Activated CD8-positive, alpha-beta memory T cell treated with anti-CD3 and anti-CD28 coated beads, Interleukin-2, amount 10 ng/mL, durations not matched to agents 7 days and 5 days (primary cell): ENCODE data around the gene TLR4. TPM values are rescaled to one million over a fixed set of nuclear protein-coding genes. Genes with fewer than 3 reads are reported as not detected.

ENCODE experiments used
- ATAC-seq: fragments of 150-1000 bp; cut with Tn5 transposase; one replicate; pipeline ENCODE4 v1.10.0; 2021; ENCODE audit warnings: moderate library complexity
- CTCF ChIA-PET: fragments of 350-600 bp; sonication (Branson Sonifier 250); formaldehyde crosslinking; loops from one replicate; lab custom pipeline; 2021; ENCODE audit warnings: antibody characterized with exemption; lab: Charles Lee
- DNase-seq: peaks from one replicate; pipeline ENCODE4 v3.0.0-alpha.2; 2020
- H3K27ac Mint-ChIP-seq: one replicate; pipeline ENCODE4 v1.8.0; 2021; ENCODE audit warnings: mild to moderate bottlenecking, mixed read lengths
- H3K27me3 Mint-ChIP-seq: one replicate; pipeline ENCODE4 v1.8.0; 2021; ENCODE audit warnings: mixed read lengths
- H3K36me3 Mint-ChIP-seq: one replicate; pipeline ENCODE4 v1.8.0; 2021; ENCODE audit warnings: mild to moderate bottlenecking, mixed read lengths
- H3K4me1 Mint-ChIP-seq: one replicate; pipeline ENCODE4 v1.8.0; 2021; ENCODE audit warnings: mixed read lengths
- H3K4me3 Mint-ChIP-seq: one replicate; pipeline ENCODE4 v1.8.0; 2021; ENCODE audit warnings: mild to moderate bottlenecking, moderate library complexity, mixed read lengths
- H3K9me3 Mint-ChIP-seq: one replicate; pipeline ENCODE4 v1.8.0; 2022; ENCODE audit warnings: low read depth, mixed read lengths
- total RNA-seq, 2 experiments: library from RNA; stranded (reverse); gene quantifications; one replicate each; pipeline ENCODE4 v1.2.3, GENCODE V29; 2021

Gene TLR4
- total RNA-seq, 2 experiments from 2014 or later = not detected

DNA sequence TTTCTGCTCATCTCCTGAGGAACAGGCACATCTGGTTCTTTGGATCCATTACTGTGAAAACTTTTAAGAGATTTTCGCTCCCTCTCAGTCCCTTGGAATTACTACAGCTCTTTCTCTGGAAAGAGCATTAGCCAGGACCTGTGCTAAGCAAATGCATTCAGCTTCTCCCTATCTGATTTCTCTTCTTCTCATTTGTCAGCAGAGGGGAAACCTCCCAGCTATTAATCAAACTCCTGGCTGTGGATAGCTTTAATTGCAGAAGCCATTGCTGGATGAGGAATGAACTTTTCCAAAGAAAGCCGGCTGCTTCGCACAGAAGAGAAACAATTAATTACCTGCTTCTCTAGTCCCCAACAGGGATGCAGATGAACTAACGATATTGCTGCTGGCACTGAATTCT, 37.9 kb downstream of the TLR4 start:
- H3K27ac Mint-ChIP-seq = no peak overlapping the region

DNA sequence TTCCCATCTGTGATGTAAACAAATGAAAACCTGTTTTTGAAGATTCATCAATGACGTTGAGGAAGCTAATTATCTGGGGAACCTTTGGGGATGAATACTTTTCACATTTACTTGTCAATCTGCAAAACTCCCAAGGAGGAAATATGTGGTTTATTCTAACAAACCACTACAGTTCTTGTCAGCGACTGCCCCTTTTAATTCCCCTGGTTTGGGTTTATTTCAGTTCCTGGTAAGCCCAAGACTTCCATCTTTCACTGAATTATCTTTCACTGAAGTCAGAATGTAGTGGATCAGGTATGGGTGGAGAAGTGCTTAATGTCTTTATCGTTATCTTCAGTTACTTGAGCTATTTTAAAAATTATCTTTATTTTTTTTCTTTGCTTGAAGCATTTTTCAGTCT, 40.2 kb downstream of the TLR4 start:
- CTCF ChIA-PET = no interaction called here
- Mint-ChIP-seq H3K27ac (no peak overlapping the region), H3K27me3 (peaks cover 52% of the 10 kb centered on the region), H3K4me1 (peaks cover 16% of the 10 kb centered on the region), H3K36me3 (peaks cover 2% of the 10 kb centered on the region), H3K9me3 (no peaks in the 10 kb centered on the region), H3K4me3 (peak overlapping the region; percentile 53)
- DNase-seq (no peak), ATAC-seq (no peak)

More for the DNA sequence above, 37.9 kb downstream of the TLR4 start:
- Mint-ChIP-seq H3K4me1 (peaks cover 16% of the 10 kb centered on the region), H3K36me3 (peaks cover 2% of the 10 kb centered on the region), H3K9me3 (no peaks in the 10 kb centered on the region), H3K27me3 (peaks cover 49% of the 10 kb centered on the region), H3K4me3 (no peak overlapping the region)
- ATAC-seq (no peak), DNase-seq (no peak)
- CTCF ChIA-PET = no interaction called here

DNA sequence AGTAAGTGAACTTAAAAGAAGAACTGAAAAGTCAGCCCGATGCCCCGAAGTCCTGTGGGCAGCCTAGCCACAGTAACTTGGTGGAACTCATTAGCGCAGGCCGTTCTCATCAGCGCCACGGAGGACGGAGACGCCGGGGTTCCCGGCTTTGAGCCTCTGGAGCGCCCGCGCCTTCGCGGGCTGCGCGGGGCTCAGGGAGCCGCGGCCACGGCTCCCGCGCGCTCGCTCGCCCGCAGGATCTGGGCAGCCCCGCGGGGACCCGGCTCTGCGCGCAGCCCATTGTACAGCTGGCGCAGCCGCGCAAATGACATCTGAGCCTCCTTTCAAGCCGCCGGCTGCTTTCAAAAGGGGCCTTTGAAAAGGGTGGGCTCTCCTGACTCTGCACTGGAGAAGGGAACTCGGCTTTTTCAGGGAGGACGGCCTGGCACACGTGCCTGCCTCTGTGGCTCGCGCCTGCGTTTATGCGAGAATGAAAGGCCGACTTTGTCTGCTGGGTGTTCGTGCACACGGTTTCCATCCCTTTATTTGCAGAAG, 40.7 kb downstream of the TLR4 start:
- DNase-seq (no peak), ATAC-seq (peak; percentile 47)
- H3K27ac Mint-ChIP-seq = peak overlapping the region; percentile 54
- CTCF ChIA-PET = no interaction called here
- no peaks in the 10 kb centered on the region for H3K9me3 Mint-ChIP-seq
- H3K4me1 Mint-ChIP-seq = peaks cover 16% of the 10 kb centered on the region
- peaks cover 2% of the 10 kb centered on the region for H3K36me3 Mint-ChIP-seq
- peaks cover 52% of the 10 kb centered on the region for H3K27me3 Mint-ChIP-seq
- peak overlapping the region; percentile 53 for H3K4me3 Mint-ChIP-seq

DNA sequence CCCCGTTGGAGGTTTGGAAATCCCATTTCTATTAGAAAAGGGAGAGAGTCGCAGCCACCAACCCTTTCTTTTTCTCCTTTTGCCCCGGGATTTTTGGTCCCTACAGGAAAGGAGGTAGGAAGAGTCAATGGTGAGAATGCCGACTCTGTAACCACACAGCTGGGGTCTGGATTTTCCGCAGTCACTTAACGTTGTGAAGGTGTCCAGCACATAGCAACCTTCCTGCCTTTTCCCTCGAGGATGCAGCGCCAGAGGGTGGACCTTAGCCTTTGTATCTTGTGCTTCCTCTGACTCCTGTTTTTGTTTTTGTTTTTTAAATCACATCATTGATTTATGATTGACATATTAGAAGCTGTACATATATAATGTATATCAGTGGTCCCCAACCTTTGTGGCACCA, 41.4 kb downstream of the TLR4 start:
- H3K36me3 Mint-ChIP-seq = peaks cover 2% of the 10 kb centered on the region
- H3K4me3 Mint-ChIP-seq = no peak overlapping the region
- no peak overlapping the region for H3K27ac Mint-ChIP-seq
- peaks cover 56% of the 10 kb centered on the region for H3K27me3 Mint-ChIP-seq
- H3K9me3 Mint-ChIP-seq = no peaks in the 10 kb centered on the region
- CTCF ChIA-PET = no interaction called here
- no peak for ATAC-seq
- peaks cover 16% of the 10 kb centered on the region for H3K4me1 Mint-ChIP-seq
- no peak for DNase-seq

DNA sequence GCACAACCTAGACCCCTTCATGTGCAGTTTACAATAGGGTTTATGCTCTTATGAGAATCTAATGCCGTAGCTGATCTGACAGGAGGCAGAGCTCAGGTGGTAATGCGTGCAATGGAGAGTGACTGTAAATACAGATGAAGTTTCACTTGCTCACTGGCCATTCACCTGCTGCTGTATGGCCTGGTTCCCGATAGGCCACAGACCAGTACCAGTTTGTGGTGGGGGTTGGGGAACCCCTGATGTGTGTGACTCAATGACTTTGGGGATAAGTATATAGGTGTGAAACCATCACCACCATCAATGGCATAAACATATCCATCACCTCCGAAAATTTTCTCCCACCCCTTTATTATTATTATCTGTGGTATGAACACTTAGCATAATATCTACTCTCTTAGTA, 42.1 kb downstream of the TLR4 start:
- peaks cover 58% of the 10 kb centered on the region for H3K27me3 Mint-ChIP-seq
- H3K36me3 Mint-ChIP-seq = peaks cover 2% of the 10 kb centered on the region
- DNase-seq = no peak
- H3K27ac Mint-ChIP-seq = no peak overlapping the region
- H3K9me3 Mint-ChIP-seq = no peaks in the 10 kb centered on the region
- CTCF ChIA-PET = no interaction called here
- ATAC-seq = no peak
- peaks cover 16% of the 10 kb centered on the region for H3K4me1 Mint-ChIP-seq
- H3K4me3 Mint-ChIP-seq = no peak overlapping the region

DNA sequence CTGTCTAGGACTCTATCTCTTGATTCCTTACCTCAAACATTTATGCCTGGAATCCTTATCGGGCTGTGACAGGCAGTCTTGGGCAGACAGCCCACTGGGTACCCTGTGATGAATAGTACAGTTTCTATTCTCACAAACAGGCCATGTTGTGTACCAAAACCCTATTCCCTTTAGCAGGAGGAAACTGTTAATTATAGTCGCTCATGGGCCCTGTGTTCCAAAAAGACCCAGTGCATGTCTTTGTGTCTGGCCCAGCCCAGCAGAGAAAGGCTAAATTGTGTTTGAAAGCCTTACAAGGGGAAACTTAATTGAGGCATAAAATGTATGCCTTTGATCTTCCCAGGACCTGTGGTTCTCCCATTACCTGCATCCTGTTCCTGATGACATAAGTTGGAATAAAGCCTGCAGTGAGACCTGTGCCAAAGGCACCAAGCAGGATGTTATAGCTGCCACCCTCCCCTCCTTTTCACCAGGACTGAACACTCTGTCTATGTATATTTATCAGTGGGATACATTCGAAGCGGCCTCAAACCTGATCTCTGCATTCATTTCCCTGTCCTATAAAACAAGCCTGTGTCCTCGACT, 43.3 kb downstream of the TLR4 start:
- Mint-ChIP-seq H3K27me3 (peaks cover 54% of the 10 kb centered on the region), H3K4me3 (no peak overlapping the region), H3K9me3 (no peaks in the 10 kb centered on the region), H3K4me1 (peaks cover 16% of the 10 kb centered on the region), H3K27ac (no peak overlapping the region), H3K36me3 (peaks cover 2% of the 10 kb centered on the region)
- CTCF ChIA-PET = no interaction called here
- DNase-seq (no peak), ATAC-seq (no peak)

DNA sequence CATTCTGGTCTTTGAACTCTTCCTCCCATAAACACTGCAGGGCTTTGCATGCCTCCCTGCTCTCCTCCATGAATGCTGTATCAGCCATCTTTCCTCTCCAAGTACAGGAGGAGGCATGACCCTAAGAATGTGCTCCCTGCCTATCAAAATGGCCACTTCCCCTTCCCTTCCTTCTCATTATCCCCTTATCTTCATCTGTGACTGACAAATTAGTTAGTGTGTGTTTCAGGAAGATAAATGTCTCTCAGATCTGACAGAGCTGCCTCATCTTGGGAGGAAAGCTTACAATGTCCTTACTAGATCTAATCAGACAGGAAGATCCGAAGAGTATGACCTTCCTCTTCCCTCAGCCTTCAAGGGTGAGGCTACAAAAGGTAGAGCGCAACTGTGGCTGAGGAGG, 46.2 kb downstream of the TLR4 start:
- CTCF ChIA-PET = no interaction called here
- no peak for DNase-seq
- no peak for ATAC-seq
- H3K9me3 Mint-ChIP-seq = no peaks in the 10 kb centered on the region
- no peak overlapping the region for H3K27ac Mint-ChIP-seq
- H3K27me3 Mint-ChIP-seq = peaks cover 36% of the 10 kb centered on the region
- no peaks in the 10 kb centered on the region for H3K36me3 Mint-ChIP-seq
- peaks cover 2% of the 10 kb centered on the region for H3K4me1 Mint-ChIP-seq
- H3K4me3 Mint-ChIP-seq = no peak overlapping the region

DNA sequence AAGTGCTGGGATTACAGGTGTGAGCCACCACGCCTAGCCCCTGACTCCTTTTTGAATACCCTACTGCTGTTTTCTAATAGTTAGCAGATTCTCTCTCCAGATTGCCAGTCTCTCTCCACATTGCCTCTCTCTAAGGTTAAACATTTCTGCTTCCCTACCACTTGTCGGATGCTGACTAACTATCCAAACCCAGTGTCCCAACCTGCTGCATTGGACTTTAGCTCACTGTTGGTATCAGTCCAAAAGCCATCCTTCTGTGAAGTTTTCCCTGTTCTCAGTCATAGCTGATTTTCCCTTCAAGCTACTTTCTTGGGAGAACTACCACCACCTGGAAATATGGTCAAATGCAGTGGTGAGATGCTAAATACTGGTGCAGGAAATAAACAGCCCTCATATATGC, 48.7 kb downstream of the TLR4 start:
- DNase-seq = no peak
- Mint-ChIP-seq H3K9me3 (no peaks in the 10 kb centered on the region), H3K27ac (no peak overlapping the region), H3K4me3 (no peak overlapping the region), H3K4me1 (no peaks in the 10 kb centered on the region), H3K27me3 (peaks cover 25% of the 10 kb centered on the region), H3K36me3 (no peaks in the 10 kb centered on the region)
- no peak for ATAC-seq
- CTCF ChIA-PET = no interaction called here

DNA sequence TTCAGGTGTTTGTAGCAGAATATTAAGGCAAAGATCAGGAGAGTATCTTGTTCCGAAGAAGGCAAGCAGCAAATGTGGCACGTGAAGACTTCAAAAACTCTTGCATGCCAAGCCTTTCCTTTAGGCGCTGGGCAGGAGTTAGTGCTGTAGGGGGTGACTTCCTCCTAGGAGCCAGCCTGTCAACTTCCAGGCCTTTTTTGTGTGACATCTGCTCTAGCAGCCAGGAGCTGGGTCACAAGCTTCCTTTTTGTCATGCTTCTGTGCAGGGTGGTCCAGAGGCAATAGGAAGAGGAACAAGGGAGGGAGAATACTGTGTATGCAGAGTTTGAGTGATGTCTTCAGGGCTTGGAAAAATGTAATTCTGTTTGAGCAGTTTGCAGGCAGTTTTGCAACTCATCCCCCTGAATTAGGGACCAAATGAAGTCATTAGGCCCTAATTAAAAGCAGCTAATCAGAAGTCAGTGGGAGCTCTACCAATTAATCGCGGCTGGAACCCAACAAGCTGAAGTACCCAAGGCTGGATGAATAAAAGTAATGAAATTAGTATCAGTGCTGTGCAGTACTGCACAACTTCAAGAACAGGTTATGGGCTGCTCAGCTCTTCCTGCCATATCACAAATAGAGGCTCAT, 53.5 kb downstream of the TLR4 start:
- DNase-seq (no peak), ATAC-seq (no peak)
- no peaks in the 10 kb centered on the region for H3K36me3 Mint-ChIP-seq
- no peak overlapping the region for H3K4me3 Mint-ChIP-seq
- no peaks in the 10 kb centered on the region for H3K9me3 Mint-ChIP-seq
- H3K27ac Mint-ChIP-seq = no peak overlapping the region
- peaks cover 23% of the 10 kb centered on the region for H3K27me3 Mint-ChIP-seq
- CTCF ChIA-PET = no interaction called here
- peaks cover under 1% of the 10 kb centered on the region for H3K4me1 Mint-ChIP-seq

DNA sequence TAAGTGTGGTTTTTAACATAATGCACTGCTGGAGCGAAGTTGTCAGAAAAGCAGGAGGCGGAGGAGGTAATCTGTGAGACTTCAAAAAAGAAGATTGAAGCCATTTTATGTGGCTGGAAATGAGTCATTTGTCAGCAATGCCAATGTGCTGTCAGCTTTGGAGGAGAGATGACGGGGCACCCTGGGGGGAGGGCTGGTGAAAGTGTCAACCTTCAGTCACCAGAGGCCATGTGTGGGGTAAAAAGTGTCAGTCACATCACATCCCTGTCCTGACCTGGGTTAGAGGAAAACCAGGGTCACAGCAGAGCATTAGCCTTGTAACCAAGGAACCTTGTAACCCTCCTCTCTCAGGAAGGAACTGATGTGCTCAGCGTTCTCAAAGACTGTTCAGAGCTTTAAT, 59.1 kb downstream of the TLR4 start:
- Mint-ChIP-seq H3K4me1 (peaks cover 7% of the 10 kb centered on the region), H3K9me3 (no peaks in the 10 kb centered on the region), H3K27me3 (peaks cover 23% of the 10 kb centered on the region), H3K27ac (no peak overlapping the region), H3K4me3 (no peak overlapping the region), H3K36me3 (no peaks in the 10 kb centered on the region)
- DNase-seq = no peak
- ATAC-seq = no peak
- CTCF ChIA-PET = no interaction called here

DNA sequence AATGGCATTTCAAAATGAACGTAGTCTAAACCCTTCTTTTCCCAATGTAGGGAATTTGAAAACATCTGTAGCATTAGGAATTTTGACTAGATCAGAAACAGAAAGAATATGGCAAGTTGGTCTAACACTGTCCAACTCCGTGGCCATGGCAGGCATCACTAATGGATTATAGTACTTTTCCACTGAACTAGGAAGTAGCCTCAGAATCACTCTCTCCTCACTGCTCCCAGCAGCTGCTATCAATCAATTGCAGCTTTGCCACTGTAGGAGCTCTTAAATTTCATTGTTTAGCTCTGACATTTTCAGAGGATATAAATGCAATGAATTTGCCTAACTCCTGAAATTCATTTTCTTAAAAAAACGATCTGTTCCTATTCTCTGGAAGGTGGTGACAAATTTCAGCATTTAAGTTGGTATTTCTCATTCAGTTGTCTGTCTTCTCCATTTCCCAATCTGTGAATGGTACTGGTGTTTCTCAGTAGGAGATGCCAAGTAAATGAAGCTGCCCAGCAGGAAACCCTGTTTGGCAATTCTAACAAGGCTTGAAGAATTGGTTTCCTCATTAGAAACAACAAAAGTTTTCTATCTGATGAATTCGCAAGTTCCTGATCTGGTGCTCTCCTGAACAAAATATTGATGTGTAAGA, 64.7 kb downstream of the TLR4 start:
- Mint-ChIP-seq H3K4me3 (no peak overlapping the region), H3K27me3 (peaks cover 27% of the 10 kb centered on the region), H3K4me1 (no peaks in the 10 kb centered on the region), H3K36me3 (no peaks in the 10 kb centered on the region), H3K27ac (no peak overlapping the region), H3K9me3 (no peaks in the 10 kb centered on the region)
- no peak for ATAC-seq
- CTCF ChIA-PET = no interaction called here
- DNase-seq = no peak

DNA sequence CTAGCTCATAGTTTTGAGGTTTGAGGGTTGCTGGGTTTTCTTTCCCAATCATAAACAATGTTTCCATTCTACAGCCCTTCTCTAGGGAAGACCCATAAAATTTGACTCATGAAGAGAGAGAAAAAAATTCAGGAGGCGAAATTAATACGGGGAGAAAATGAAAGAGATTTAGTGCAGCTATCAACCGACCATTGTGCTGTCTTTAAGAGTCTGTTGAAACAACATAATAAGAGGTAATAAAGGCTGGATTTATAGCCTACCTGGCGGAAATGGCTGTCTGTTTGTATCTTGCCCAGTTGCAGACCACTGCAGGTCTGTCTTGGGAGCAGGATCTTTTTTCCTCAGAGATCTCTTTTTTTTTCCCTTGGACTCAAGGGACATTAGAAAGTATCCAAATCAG, 66.9 kb downstream of the TLR4 start:
- CTCF ChIA-PET = no interaction called here

DNA sequence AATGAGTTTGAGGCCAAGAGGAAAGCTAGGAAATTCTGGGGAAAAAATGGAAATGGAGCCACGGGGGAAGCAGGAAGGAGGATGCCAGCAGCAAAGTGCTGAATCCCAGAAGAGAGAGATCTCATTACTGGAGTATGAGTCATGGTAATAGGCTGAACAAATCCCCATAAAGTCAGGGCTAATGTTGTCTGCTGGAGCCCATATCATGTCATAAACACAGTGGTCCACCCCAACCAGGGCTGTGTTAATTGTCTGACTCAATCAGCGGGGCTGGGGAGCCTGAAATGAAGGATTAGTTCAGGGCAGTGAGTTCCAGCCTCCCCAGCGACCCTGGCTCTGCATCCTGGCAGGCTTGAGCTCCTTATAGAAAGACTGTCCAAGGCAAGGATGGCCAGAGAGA, 68.8 kb downstream of the TLR4 start:
- Mint-ChIP-seq H3K4me1 (peaks cover 8% of the 10 kb centered on the region), H3K36me3 (no peaks in the 10 kb centered on the region), H3K27me3 (peaks cover 22% of the 10 kb centered on the region), H3K9me3 (no peaks in the 10 kb centered on the region), H3K4me3 (no peak overlapping the region), H3K27ac (no peak overlapping the region)
- CTCF ChIA-PET = no interaction called here
- ATAC-seq (no peak), DNase-seq (no peak)

More for the DNA sequence above, 66.9 kb downstream of the TLR4 start:
- ATAC-seq (no peak), DNase-seq (no peak)
- H3K36me3 Mint-ChIP-seq = no peaks in the 10 kb centered on the region
- no peaks in the 10 kb centered on the region for H3K4me1 Mint-ChIP-seq
- no peak overlapping the region for H3K4me3 Mint-ChIP-seq
- H3K27me3 Mint-ChIP-seq = peaks cover 27% of the 10 kb centered on the region
- no peaks in the 10 kb centered on the region for H3K9me3 Mint-ChIP-seq
- no peak overlapping the region for H3K27ac Mint-ChIP-seq
